GM18951 (cell line): ENCODE data around the gene C20orf141.
"Not testable (repeated sequence)": the region's sequence is repeated elsewhere in the genome, so short reads cannot be mapped to it uniquely, and the experiment has no call there.

Source experiments
- POLR2A ChIP-seq: IDR thresholded peaks from 4 replicates; pipeline ENCODE4 v1.6.1; 2011; ENCODE audit warnings: mild to moderate bottlenecking; ENCODE audit not compliant: insufficient read length, insufficient read depth; ENCODE audit errors: extremely low read depth
- in situ Hi-C: fragments of 300-500 bp; cut with MboI; formaldehyde crosslinking; loops from one replicate; pipeline ENCODE4 v1.12.0; 2022; ENCODE audit warnings: low sequenced_read_pairs, mixed read lengths, inconsistent platforms; ENCODE audit not compliant: unreplicated experiment

Gene C20orf141

GRCh38 chr20:2805689-2806350 is 9.0 kb upstream of the C20orf141 start:
- no peak for TF ChIP-seq POLR2A
- in situ Hi-C loops, result no loop called here

- TF ChIP-seq POLR2A, result no peak
- in situ Hi-C loops, result no loop called here
Observed at GRCh38 chr20:2806351-2806701, 8.5 kb upstream of the C20orf141 start.

DNA sequence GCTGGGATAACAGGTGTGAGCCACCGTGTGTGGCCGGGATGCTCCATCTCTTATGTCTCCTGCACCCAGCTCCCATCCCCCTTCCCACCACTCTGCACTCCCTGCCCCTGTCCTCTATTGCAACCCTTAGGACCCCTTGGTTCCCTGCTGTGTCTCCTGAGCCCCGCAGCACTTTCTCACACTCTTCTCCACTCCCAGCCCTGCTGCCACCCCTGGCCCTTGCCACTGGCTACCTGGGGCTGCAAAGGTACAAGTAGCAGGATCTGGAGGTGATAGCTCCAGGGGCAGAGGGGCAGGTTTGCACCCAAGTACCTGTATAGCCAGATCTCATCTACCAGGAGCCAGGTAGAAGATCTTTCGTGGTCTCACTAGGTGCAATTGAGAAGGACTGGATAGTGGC is 7.8 kb upstream of the C20orf141 start:
- no peak for TF ChIP-seq POLR2A
- in situ Hi-C loops, result no loop called here

DNA sequence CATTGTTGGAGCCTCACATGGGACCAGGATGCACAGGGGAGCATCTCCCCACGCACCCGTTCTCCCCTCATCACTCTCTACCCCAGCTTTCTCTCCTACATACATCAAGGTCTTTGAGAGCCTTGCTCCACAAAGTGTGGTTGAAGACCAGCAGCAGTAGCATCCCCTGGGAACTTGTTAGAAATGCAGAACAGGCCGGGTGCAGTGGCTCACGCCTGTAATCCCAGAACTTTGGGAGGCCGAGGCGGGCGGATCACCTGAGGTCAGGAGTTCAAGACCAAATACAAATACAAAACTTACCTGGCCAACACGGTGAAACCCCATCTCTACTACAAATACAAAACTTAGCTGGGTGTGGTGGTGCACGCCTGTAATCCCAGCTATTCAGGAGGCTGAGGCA is 6.9 kb upstream of the C20orf141 start:
- in situ Hi-C loops, result not testable (repeated sequence)

- in situ Hi-C loops, result no loop called here
- TF ChIP-seq POLR2A, result no peak
Observed at GRCh38 chr20:2809690-2810089, 5.1 kb upstream of the C20orf141 start.

- in situ Hi-C loops, result no loop called here
- no peak for TF ChIP-seq POLR2A
Observed at GRCh38 chr20:2812189-2812588, 2.6 kb upstream of the C20orf141 start.

GRCh38 chr20:2814076-2814475 is 711 bp upstream of the C20orf141 start:
- in situ Hi-C loops, result no loop called here

GRCh38 chr20:2815242-2815900 is 584 bp downstream of the C20orf141 start:
- TF ChIP-seq POLR2A, result no peak
- in situ Hi-C loops, result no loop called here

More at GRCh38 chr20:2814076-2814475, 711 bp upstream of the C20orf141 start:
- TF ChIP-seq POLR2A, result no peak

DNA sequence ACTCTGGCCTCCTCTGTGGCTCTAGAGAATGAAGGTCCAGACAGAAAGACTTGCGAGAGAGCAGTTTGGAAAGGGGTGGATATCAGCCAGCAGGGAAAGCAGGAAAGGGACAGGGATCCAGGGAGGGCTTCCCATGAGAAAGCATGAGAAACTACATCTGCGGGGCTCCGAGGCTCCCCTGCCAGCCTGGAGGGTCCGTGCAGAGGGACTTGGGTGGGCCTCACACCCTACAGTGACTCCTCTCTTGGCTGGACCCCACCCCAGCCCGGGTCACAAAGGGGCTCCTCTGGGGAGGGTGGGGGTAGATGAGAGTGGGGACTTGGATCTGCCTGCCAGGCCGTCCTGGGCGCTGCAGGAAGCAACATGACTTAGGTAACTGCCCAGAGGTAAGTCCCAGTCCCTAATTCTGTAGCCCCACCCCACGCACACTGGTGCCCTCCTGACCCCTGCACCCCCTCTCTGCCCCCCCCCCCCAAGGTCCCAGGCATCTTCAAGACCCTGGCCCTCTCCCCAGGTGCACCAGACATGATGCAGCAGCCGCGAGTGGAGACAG is 1.3 kb downstream of the C20orf141 start, which contains the start of gene TMEM239:
TMEM239 (plus strand) TSS at position 335 of the 553 bp plus-strand sequence; CDS start at position 526, 191 bp downstream.
- no peak for TF ChIP-seq POLR2A
- in situ Hi-C loops, result no loop called here

GRCh38 chr20:2816583-2817340 is 2.0 kb downstream of the C20orf141 start:
- in situ Hi-C loops, result no loop called here
- no peak for TF ChIP-seq POLR2A

DNA sequence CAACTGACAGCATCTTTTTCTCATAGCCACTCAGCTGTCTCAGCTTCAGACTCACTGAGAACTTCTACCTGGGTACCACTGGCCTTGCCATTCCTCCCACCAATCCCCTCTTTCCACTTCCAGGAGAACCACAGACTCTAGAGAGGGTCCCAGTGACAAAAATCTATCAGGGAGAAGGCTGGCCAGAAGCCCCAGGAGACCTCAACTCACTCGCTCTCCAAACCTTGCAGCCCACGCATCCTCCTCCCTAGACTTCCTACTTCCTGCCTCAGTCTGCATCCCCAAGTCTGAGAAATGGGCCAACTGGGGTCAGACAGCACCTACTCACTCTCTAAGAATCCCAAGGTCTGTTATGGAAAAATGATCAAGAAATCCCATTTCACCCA is 2.5 kb downstream of the C20orf141 start:
- in situ Hi-C loops, result no loop called here

DNA sequence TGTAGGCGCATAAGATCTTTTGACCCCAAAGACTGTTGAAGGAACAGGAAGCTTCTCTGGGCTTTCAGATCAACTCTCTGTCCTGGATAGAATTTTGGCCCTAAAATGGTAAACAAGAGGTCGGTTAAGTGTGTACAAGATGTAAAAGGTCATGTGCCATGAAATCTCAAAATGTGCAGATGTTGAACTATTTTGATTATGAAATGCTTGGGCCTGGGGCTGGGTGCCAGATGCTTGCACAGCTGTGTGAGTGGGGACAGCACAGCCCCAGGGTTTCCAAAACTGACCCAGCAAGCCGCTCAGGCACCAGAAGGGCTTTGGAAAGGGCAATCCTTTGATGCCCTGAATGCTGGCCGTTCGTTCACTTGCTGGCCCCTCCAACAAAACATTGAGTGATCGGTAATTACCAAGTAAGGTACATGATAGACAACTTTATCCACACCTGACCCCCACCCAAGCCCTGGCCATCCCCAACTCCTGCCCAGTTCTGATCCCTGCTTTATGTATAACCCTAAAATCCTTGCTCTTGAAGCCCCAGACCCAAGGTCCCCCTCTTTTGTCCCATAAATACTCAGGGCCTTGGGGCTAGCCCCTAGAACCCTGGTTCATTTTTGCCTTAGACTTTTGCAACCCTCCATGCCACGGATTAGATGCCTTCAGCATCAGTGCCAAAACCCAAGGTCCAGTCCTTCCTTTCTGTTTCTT is 3.3 kb downstream of the C20orf141 start:
- in situ Hi-C loops, result no loop called here
- no peak for TF ChIP-seq POLR2A

More for the DNA sequence above, 2.5 kb downstream of the C20orf141 start:
- no peak for TF ChIP-seq POLR2A
